Measurements from ENCODE around the gene TECTB. TPM values are rescaled to one million over a fixed set of nuclear protein-coding genes. Genes with fewer than 3 reads are reported as not detected.

TECTB gene
- total RNA-seq, 1 donor from 2014 or later: not detected

DNA sequence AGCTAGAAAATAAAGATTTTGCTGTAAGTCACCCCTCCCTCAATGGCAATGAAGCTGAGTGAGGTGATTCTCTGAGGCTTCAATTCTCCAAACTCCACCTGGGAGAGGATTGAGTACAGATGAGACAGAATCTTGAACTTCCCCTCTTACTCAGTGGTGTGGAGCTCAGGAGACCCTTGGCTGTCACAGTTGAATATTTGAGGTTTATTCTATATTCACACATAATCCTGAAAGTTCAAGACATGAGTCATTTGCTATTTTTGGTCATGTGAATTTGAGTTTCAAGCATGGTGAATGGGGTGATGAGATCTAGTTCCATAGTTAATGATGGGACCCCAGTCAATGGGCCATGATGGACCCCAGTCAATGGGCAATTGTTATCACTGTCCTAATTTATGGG lies 13.9 kb upstream of the TECTB start:
- H3K4me2 ChIP-seq (ENCODE audit: low read length): no peak overlapping the region
- H3K27me3 ChIP-seq (ENCODE audit: insufficient read depth, low read length): no peaks in the 10 kb centered on the region
- H3K79me2 ChIP-seq (ENCODE audit: insufficient read depth, low read length): no peaks in the 10 kb centered on the region
- no peak overlapping the region for H3K27ac Mint-ChIP-seq (ENCODE audit: unreplicated experiment)
- no peaks in the 10 kb centered on the region for H3K9me3 Mint-ChIP-seq (ENCODE audit: unreplicated experiment)
- H3K27ac ChIP-seq (ENCODE audit: low read depth, low read length): no peak overlapping the region
- no peaks in the 10 kb centered on the region for H3K9me3 ChIP-seq (ENCODE audit: insufficient read depth, low read depth, low read length)
- no peak overlapping the region for H3K4me3 ChIP-seq (ENCODE audit: insufficient read depth, low read depth, low read length)
- FAIRE-seq: no peak
- no peak overlapping the region for H2AFZ ChIP-seq (ENCODE audit: low read depth, low read length)
- peaks cover 7% of the 10 kb centered on the region for H3K4me1 ChIP-seq (ENCODE audit: insufficient read depth, low read length)
- DNase-seq (ENCODE audit: low read depth): peak; percentile 8
- H3K9ac ChIP-seq (ENCODE audit: low read length): no peak overlapping the region
- H3K36me3 ChIP-seq (ENCODE audit: insufficient read depth, low read length): no peaks in the 10 kb centered on the region
- H4K20me1 ChIP-seq (ENCODE audit: insufficient read depth, low read length): no peaks in the 10 kb centered on the region
- peaks cover 17% of the 10 kb centered on the region for H3K4me1 Mint-ChIP-seq (ENCODE audit: low read depth, unreplicated experiment)
- H3K36me3 Mint-ChIP-seq (ENCODE audit: low read depth, unreplicated experiment): no peaks in the 10 kb centered on the region
- TF ChIP-seq, protein P1, sequence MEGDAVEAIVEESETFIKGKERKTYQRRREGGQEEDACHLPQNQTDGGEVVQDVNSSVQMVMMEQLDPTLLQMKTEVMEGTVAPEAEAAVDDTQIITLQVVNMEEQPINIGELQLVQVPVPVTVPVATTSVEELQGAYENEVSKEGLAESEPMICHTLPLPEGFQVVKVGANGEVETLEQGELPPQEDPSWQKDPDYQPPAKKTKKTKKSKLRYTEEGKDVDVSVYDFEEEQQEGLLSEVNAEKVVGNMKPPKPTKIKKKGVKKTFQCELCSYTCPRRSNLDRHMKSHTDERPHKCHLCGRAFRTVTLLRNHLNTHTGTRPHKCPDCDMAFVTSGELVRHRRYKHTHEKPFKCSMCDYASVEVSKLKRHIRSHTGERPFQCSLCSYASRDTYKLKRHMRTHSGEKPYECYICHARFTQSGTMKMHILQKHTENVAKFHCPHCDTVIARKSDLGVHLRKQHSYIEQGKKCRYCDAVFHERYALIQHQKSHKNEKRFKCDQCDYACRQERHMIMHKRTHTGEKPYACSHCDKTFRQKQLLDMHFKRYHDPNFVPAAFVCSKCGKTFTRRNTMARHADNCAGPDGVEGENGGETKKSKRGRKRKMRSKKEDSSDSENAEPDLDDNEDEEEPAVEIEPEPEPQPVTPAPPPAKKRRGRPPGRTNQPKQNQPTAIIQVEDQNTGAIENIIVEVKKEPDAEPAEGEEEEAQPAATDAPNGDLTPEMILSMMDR (IDR thresholded peaks at IDR 0.05; ENCODE audit: insufficient read depth, low read depth, low read length): no peak
- no peak for TF ChIP-seq EZH2 (IDR thresholded peaks at IDR 0.05; ENCODE audit: insufficient read depth, low read length)
- H3K4me3 Mint-ChIP-seq (ENCODE audit: unreplicated experiment): no peak overlapping the region
- H3K27me3 Mint-ChIP-seq (ENCODE audit: low read depth, unreplicated experiment): no peaks in the 10 kb centered on the region

DNA sequence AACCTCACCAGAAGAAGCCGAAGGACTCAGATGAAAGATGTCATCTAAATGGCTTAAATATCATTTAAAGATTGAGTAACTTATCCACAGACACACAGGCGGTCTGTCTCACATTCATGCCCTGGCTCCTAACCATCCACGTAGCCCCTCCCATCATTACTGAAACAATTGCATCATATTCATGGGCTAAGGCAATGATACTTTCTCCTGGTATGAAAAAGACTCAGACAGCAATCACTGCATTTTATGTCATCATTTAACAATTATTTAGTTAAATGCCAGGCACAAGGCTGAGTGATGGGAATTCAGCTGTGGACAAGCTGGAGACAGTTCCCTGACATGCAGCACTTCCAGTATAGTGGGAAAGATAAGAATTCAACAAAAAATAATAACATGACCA lies 11.2 kb upstream of the TECTB start:
- peaks cover 7% of the 10 kb centered on the region for H3K4me1 ChIP-seq (ENCODE audit: insufficient read depth, low read length)
- H3K9me3 ChIP-seq (ENCODE audit: insufficient read depth, low read depth, low read length): no peaks in the 10 kb centered on the region
- Mint-ChIP-seq H3K9me3 (ENCODE audit: unreplicated experiment) (no peaks in the 10 kb centered on the region), H3K27me3 (ENCODE audit: low read depth, unreplicated experiment) (no peaks in the 10 kb centered on the region), H3K36me3 (ENCODE audit: low read depth, unreplicated experiment) (no peaks in the 10 kb centered on the region), H3K27ac (ENCODE audit: unreplicated experiment) (peak overlapping the region; percentile 80), H3K4me3 (ENCODE audit: unreplicated experiment) (no peak overlapping the region), H3K4me1 (ENCODE audit: low read depth, unreplicated experiment) (peaks cover 17% of the 10 kb centered on the region)
- H3K27ac ChIP-seq (ENCODE audit: low read depth, low read length): no peak overlapping the region
- H3K36me3 ChIP-seq (ENCODE audit: insufficient read depth, low read length): no peaks in the 10 kb centered on the region
- H3K27me3 ChIP-seq (ENCODE audit: insufficient read depth, low read length): no peaks in the 10 kb centered on the region
- no peak overlapping the region for H2AFZ ChIP-seq (ENCODE audit: low read depth, low read length)
- no peak for FAIRE-seq
- TF ChIP-seq EZH2 (IDR thresholded peaks at IDR 0.05; ENCODE audit: insufficient read depth, low read length): no peak
- TF ChIP-seq, protein P1 (IDR thresholded peaks at IDR 0.05; ENCODE audit: insufficient read depth, low read depth, low read length): no peak
- H3K4me2 ChIP-seq (ENCODE audit: low read length): no peak overlapping the region
- no peaks in the 10 kb centered on the region for H4K20me1 ChIP-seq (ENCODE audit: insufficient read depth, low read length)
- peak; percentile 4 for DNase-seq (ENCODE audit: low read depth)
- H3K9ac ChIP-seq (ENCODE audit: low read length): no peak overlapping the region
- H3K4me3 ChIP-seq (ENCODE audit: insufficient read depth, low read depth, low read length): no peak overlapping the region
- no peaks in the 10 kb centered on the region for H3K79me2 ChIP-seq (ENCODE audit: insufficient read depth, low read length)

DNA sequence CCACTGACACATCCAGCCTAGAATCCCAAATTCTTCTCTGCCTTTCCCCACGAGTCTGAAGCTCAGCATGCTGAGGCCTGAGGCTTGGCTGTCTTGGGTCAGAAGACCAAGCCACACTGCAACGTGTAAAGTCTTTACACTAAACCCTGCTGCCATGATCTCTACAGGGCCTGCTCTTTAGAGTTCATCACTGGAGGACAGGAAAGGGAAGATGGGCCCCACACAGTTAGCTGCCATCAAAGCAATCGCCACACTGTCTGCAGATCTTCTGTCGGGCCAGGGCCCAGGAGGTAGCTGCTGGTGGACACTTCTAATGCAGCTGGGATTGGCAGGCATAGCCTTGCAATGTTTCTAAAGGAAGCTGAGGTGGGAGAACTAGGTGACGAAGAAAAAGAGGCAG lies 8.4 kb upstream of the TECTB start:
- Histone ChIP-seq H4K20me1 (ENCODE audit: insufficient read depth, low read length) (no peaks in the 10 kb centered on the region), H3K9me3 (ENCODE audit: insufficient read depth, low read depth, low read length) (no peaks in the 10 kb centered on the region), H3K4me2 (ENCODE audit: low read length) (no peak overlapping the region), H3K4me3 (ENCODE audit: insufficient read depth, low read depth, low read length) (no peak overlapping the region), H3K27ac (ENCODE audit: low read depth, low read length) (no peak overlapping the region), H3K79me2 (ENCODE audit: insufficient read depth, low read length) (no peaks in the 10 kb centered on the region), H3K9ac (ENCODE audit: low read length) (no peak overlapping the region), H3K27me3 (ENCODE audit: insufficient read depth, low read length) (no peaks in the 10 kb centered on the region), H3K4me1 (ENCODE audit: insufficient read depth, low read length) (no peaks in the 10 kb centered on the region), H2AFZ (ENCODE audit: low read depth, low read length) (no peak overlapping the region), H3K36me3 (ENCODE audit: insufficient read depth, low read length) (no peaks in the 10 kb centered on the region)
- H3K36me3 Mint-ChIP-seq (ENCODE audit: low read depth, unreplicated experiment): no peaks in the 10 kb centered on the region
- no peak for TF ChIP-seq EZH2 (IDR thresholded peaks at IDR 0.05; ENCODE audit: insufficient read depth, low read length)
- TF ChIP-seq, protein P1 (IDR thresholded peaks at IDR 0.05; ENCODE audit: insufficient read depth, low read depth, low read length): no peak
- no peak for DNase-seq (ENCODE audit: low read depth)
- no peak overlapping the region for H3K4me3 Mint-ChIP-seq (ENCODE audit: unreplicated experiment)
- no peaks in the 10 kb centered on the region for H3K27me3 Mint-ChIP-seq (ENCODE audit: low read depth, unreplicated experiment)
- peaks cover 22% of the 10 kb centered on the region for H3K4me1 Mint-ChIP-seq (ENCODE audit: low read depth, unreplicated experiment)
- no peak overlapping the region for H3K27ac Mint-ChIP-seq (ENCODE audit: unreplicated experiment)
- FAIRE-seq: no peak
- H3K9me3 Mint-ChIP-seq (ENCODE audit: unreplicated experiment): no peaks in the 10 kb centered on the region
